Measurements from ENCODE around the gene ABCB8. TPM values are rescaled to one million over a fixed set of nuclear protein-coding genes. Genes with fewer than 3 reads are reported as not detected.

The ABCB8 gene
- total and polyA plus RNA-seq, 2 of the 8 experiments (the other 6 are each of a cell fraction or from before 2014, with no cell fraction given), result 17.7 to 27.0 TPM

GRCh38 chr7:151045262-151045661 is 17.0 kb downstream of the ABCB8 start:
- H3K4me3 ChIP-seq (ENCODE audit: extremely low read depth in 1 of 4, insufficient read depth in 2 of 4, low read depth in 3 of 4, low read length in 4 of 4), result no peak overlapping the region
- H3K79me1 ChIP-seq (ENCODE audit: low read depth, low read length), result no peaks in the 10 kb centered on the region
- H3K18ac ChIP-seq (ENCODE audit: extremely low read depth, low read length), result no peak overlapping the region
- no peak overlapping the region for H3K4me2 ChIP-seq (ENCODE audit: insufficient read depth in 1 of 2, low read depth in 2 of 2, low read length in 2 of 2)
- no peak overlapping the region for H3K9ac ChIP-seq (replicated peaks in 1 of 4; ENCODE audit: extremely low read depth in 1 of 4, low read depth in 3 of 4, low read length in 3 of 4)
- no peak overlapping the region for H2BK5ac ChIP-seq (ENCODE audit: low read depth, low read length)
- H3K56ac ChIP-seq (replicated peaks; ENCODE audit: insufficient read length, low read depth, low read length), result no peak overlapping the region
- no peak overlapping the region for H2AK5ac ChIP-seq (ENCODE audit: low read depth, low read length)
- H3K4ac ChIP-seq (replicated peaks; ENCODE audit: insufficient read length, low read depth, low read length), result no peak overlapping the region
- H3K9me3 ChIP-seq (ENCODE audit: insufficient read depth in 2 of 2, low read depth in 1 of 2, low read length in 1 of 2), result no peaks in the 10 kb centered on the region
- H2BK120ac ChIP-seq (replicated peaks; ENCODE audit: low read depth, low read length), result no peak overlapping the region
- H3K27ac ChIP-seq (ENCODE audit: low read depth, low read length), result no peak overlapping the region
- H3K79me2 ChIP-seq (ENCODE audit: control insufficient read depth in 1 of 2, insufficient read depth in 2 of 2, low read length in 2 of 2), result no peaks in the 10 kb centered on the region
- no peak overlapping the region for H2AFZ ChIP-seq (ENCODE audit: low read length)
- no peak overlapping the region for H4K5ac ChIP-seq (ENCODE audit: insufficient read length, low read depth, low read length)
- no peak overlapping the region for H2BK20ac ChIP-seq (ENCODE audit: low read length)
- DNase-seq (ENCODE audit: low read depth in 1 of 2, low spot score in 2 of 2), result no peak
- no peak overlapping the region for H4K91ac ChIP-seq (replicated peaks; ENCODE audit: insufficient read length, low read length)
- no peaks in the 10 kb centered on the region for H3K36me3 ChIP-seq (ENCODE audit: control insufficient read depth in 2 of 4, insufficient read depth in 4 of 4, low read length in 3 of 4)
- no peaks in the 10 kb centered on the region for H3K4me1 ChIP-seq (replicated peaks in 1 of 4; ENCODE audit: control insufficient read depth in 3 of 4, insufficient read depth in 4 of 4, low read length in 3 of 4)
- POLR2A ChIA-PET (ENCODE audit: partially characterized antibody), result interaction anchor here (0.9 to 1.0 kb wide), 2 partner anchors 9 to 42 kb away, joined by 3 read pairs; no protein-coding TSS in a partner anchor
- no peak overlapping the region for H3K14ac ChIP-seq (ENCODE audit: insufficient read length)
- peaks cover 2 to 8% of the 10 kb centered on the region in 2 experiments for H4K20me1 ChIP-seq (replicated peaks in 1 of 2; ENCODE audit: control insufficient read depth in 1 of 2, insufficient read depth in 2 of 2, low read length in 2 of 2)
- no peak overlapping the region for H2BK15ac ChIP-seq (ENCODE audit: low read length)
- no peak overlapping the region for H3K23ac ChIP-seq (ENCODE audit: insufficient read length)
- H3K23me2 ChIP-seq (ENCODE audit: low read depth, low read length), result no peaks in the 10 kb centered on the region
- no peak overlapping the region for H2BK12ac ChIP-seq (ENCODE audit: low read depth, low read length)
- no peak for FAIRE-seq
- 87% methylated on average over 7 of the region's 11 CpGs; no CpG with 5 or more reads in 1 of the 2 experiments for WGBS, 2 experiments (ENCODE audit: extremely low coverage in 1 of 2, insufficient coverage in 1 of 2, insufficient read length in 1 of 2, insufficient replicate concordance in 2 of 2, low coverage in 1 of 2, low lambda C conversion rate in 2 of 2, missing lambda C conversion rate in 1 of 2)
- CTCF ChIA-PET (ENCODE audit: partially characterized antibody), result interaction anchor here (1.1 to 3.5 kb wide), 5 partner anchors 12 to 35 kb away, joined by 3 to 20 read pairs (median 8); partner anchors contain the start of gene CDK5
- H3K27me3 ChIP-seq (replicated peaks in 1 of 4; ENCODE audit: control insufficient read depth in 3 of 4, extremely low read depth in 1 of 4, insufficient read depth in 3 of 4, low read length in 3 of 4), result peaks cover under 1 to 19% (median 10%) of the 10 kb centered on the region in 4 experiments
- no peak overlapping the region for H4K8ac ChIP-seq (ENCODE audit: extremely low read depth, insufficient read depth, low read length)
- TF ChIP-seq CBX5 (IDR thresholded peaks at IDR 0.05; ENCODE audit: low read depth, low read length), result no peak
- no peak for TF ChIP-seq SP2 (IDR thresholded peaks at IDR 0.05; ENCODE audit: low read length)
- no peak for TF ChIP-seq BRCA1 (IDR thresholded peaks at IDR 0.05; ENCODE audit: low read depth, low read length)
- TF ChIP-seq CHD2 (IDR thresholded peaks at IDR 0.05; ENCODE audit: low read length), result no peak
- TF ChIP-seq NANOG (IDR thresholded peaks at IDR 0.05; ENCODE audit: insufficient read depth, low read depth, low read length, poor library complexity, severe bottlenecking), result no peak
- TF ChIP-seq TAF7 (optimal IDR thresholded peaks at IDR 0.05; ENCODE audit: borderline replicate concordance, low read depth, low read length), result no peak
- no peak for TF ChIP-seq TCF12 (IDR thresholded peaks at IDR 0.05; ENCODE audit: low read depth, low read length)
- no peak for TF ChIP-seq MAX (IDR thresholded peaks at IDR 0.05)
- no peak for TF ChIP-seq ATF2 (IDR thresholded peaks at IDR 0.05; ENCODE audit: low read length)
- TF ChIP-seq EGR1 (IDR thresholded peaks at IDR 0.05; ENCODE audit: borderline replicate concordance, low read depth, low read length), result no peak
- no peak for TF ChIP-seq SRF (IDR thresholded peaks at IDR 0.05; ENCODE audit: low read depth, low read length)
- no peak for TF ChIP-seq GABPA (IDR thresholded peaks at IDR 0.05; ENCODE audit: borderline replicate concordance, insufficient read depth, low read length)
- TF ChIP-seq HDAC6 (IDR thresholded peaks at IDR 0.05; ENCODE audit: low read depth, low read length), result no peak
